IPS-20b (cell line): ENCODE results near the gene ZNF214.

ENCODE experiments used
- H3K27ac ChIP-seq: one replicate; pipeline ENCODE4 v1.5.1; 2013; ENCODE audit warnings: low read length
- H3K27me3 ChIP-seq: 2 replicates; pipeline ENCODE4 v1.6.1; 2013; ENCODE audit warnings: mild to moderate bottlenecking, low read length, inconsistent platforms; ENCODE audit not compliant: insufficient read depth
- H3K36me3 ChIP-seq: 2 replicates; pipeline ENCODE4 v1.6.1; 2013; ENCODE audit warnings: low read depth, mild to moderate bottlenecking, inconsistent platforms, low read length, moderate library complexity; ENCODE audit not compliant: insufficient read depth
- H3K4me1 ChIP-seq: 2 replicates; pipeline ENCODE4 v1.6.1; 2013; ENCODE audit warnings: mild to moderate bottlenecking, control low read depth, inconsistent platforms, low read length, moderate library complexity; ENCODE audit not compliant: insufficient read depth
- H3K4me3 ChIP-seq: 2 replicates; pipeline ENCODE4 v1.5.1; 2013; ENCODE audit warnings: mild to moderate bottlenecking, low read length, inconsistent platforms
- H3K9ac ChIP-seq: 2 replicates; pipeline ENCODE4 v1.6.1; 2013; ENCODE audit warnings: low read depth, mild to moderate bottlenecking, inconsistent platforms, low read length, moderate library complexity
- H3K9me3 ChIP-seq: 2 replicates; pipeline ENCODE4 v1.6.1; 2013; ENCODE audit warnings: mild to moderate bottlenecking, low read depth, low read length, inconsistent platforms; ENCODE audit not compliant: insufficient read depth

Gene ZNF214

GRCh38 chr11:7028141-7028540, 8.0 kb upstream of the ZNF214 start:
- no peak overlapping the region for H3K9ac ChIP-seq
- H3K9me3 ChIP-seq, result no peaks in the 10 kb centered on the region
- no peak overlapping the region for H3K4me3 ChIP-seq
- H3K36me3 ChIP-seq, result no peaks in the 10 kb centered on the region
- no peak overlapping the region for H3K27ac ChIP-seq
- H3K27me3 ChIP-seq, result peaks cover 4% of the 10 kb centered on the region; the same call in 1 of the 2 replicates
- H3K4me1 ChIP-seq, result no peaks in the 10 kb centered on the region

GRCh38 chr11:7021318-7021717, 1.2 kb upstream of the ZNF214 start:
- no peaks in the 10 kb centered on the region for H3K9me3 ChIP-seq
- peaks cover 9% of the 10 kb centered on the region for H3K27me3 ChIP-seq
- no peak overlapping the region for H3K4me3 ChIP-seq
- no peaks in the 10 kb centered on the region; the same call in 1 of the 2 replicates for H3K4me1 ChIP-seq
- no peak overlapping the region for H3K9ac ChIP-seq
- no peaks in the 10 kb centered on the region for H3K36me3 ChIP-seq
- H3K27ac ChIP-seq, result no peak overlapping the region

GRCh38 chr11:7019500-7020182, 505 bp downstream of the ZNF214 start:
- Histone ChIP-seq H3K4me1 (no peaks in the 10 kb centered on the region; the same call in 1 of the 2 replicates), H3K27me3 (peaks cover 9% of the 10 kb centered on the region), H3K9ac (peak overlapping the region; percentile 87; the same call in 1 of the 2 replicates), H3K27ac (no peak overlapping the region), H3K9me3 (no peaks in the 10 kb centered on the region), H3K36me3 (no peaks in the 10 kb centered on the region), H3K4me3 (peak overlapping the region; percentile 98)

GRCh38 chr11:7016011-7016410, 4.1 kb downstream of the ZNF214 start:
- H3K36me3 ChIP-seq, result no peaks in the 10 kb centered on the region
- peaks cover 5% of the 10 kb centered on the region for H3K27me3 ChIP-seq
- H3K9me3 ChIP-seq, result no peaks in the 10 kb centered on the region
- no peak overlapping the region for H3K4me3 ChIP-seq
- no peaks in the 10 kb centered on the region; the same call in 1 of the 2 replicates for H3K4me1 ChIP-seq
- H3K9ac ChIP-seq, result no peak overlapping the region
- H3K27ac ChIP-seq, result no peak overlapping the region

GRCh38 chr11:7014118-7014517, 6.0 kb downstream of the ZNF214 start:
- Histone ChIP-seq H3K9me3 (no peaks in the 10 kb centered on the region), H3K27ac (no peak overlapping the region), H3K9ac (no peak overlapping the region), H3K36me3 (no peaks in the 10 kb centered on the region), H3K4me1 (no peaks in the 10 kb centered on the region; the same call in 1 of the 2 replicates), H3K4me3 (no peak overlapping the region), H3K27me3 (no peaks in the 10 kb centered on the region)

- Histone ChIP-seq H3K27me3 (no peaks in the 10 kb centered on the region), H3K27ac (no peak overlapping the region), H3K9me3 (no peaks in the 10 kb centered on the region), H3K36me3 (peaks cover 14% of the 10 kb centered on the region; the same call in 1 of the 2 replicates), H3K4me3 (no peak overlapping the region), H3K4me1 (no peaks in the 10 kb centered on the region), H3K9ac (no peak overlapping the region)
These were observed 15.7 kb downstream of the ZNF214 start for GRCh38 chr11:7004482-7004881.

- Histone ChIP-seq H3K4me3 (no peak overlapping the region), H3K27ac (no peak overlapping the region)
These were observed 24.4 kb downstream of the ZNF214 start for GRCh38 chr11:6995703-6996102.

GRCh38 chr11:6992457-6993417, 27.4 kb downstream of the ZNF214 start:
- Histone ChIP-seq H3K27ac (no peak overlapping the region), H3K9ac (no peak overlapping the region)

More at GRCh38 chr11:6995703-6996102, 24.4 kb downstream of the ZNF214 start:
- H3K9me3 ChIP-seq, result no peaks in the 10 kb centered on the region
- H3K36me3 ChIP-seq, result peaks cover 10% of the 10 kb centered on the region; the same call in 1 of the 2 replicates
- H3K4me1 ChIP-seq, result no peaks in the 10 kb centered on the region
- no peaks in the 10 kb centered on the region for H3K27me3 ChIP-seq
- H3K9ac ChIP-seq, result no peak overlapping the region

GRCh38 chr11:6992026-6992425, 28.1 kb downstream of the ZNF214 start:
- H3K4me1 ChIP-seq, result no peaks in the 10 kb centered on the region
- no peaks in the 10 kb centered on the region; the same call in 1 of the 2 replicates for H3K9me3 ChIP-seq
- H3K27ac ChIP-seq, result no peak overlapping the region
- no peak overlapping the region for H3K9ac ChIP-seq
- H3K27me3 ChIP-seq, result no peaks in the 10 kb centered on the region
- no peaks in the 10 kb centered on the region for H3K36me3 ChIP-seq
- no peak overlapping the region for H3K4me3 ChIP-seq

More at GRCh38 chr11:6992457-6993417, 27.4 kb downstream of the ZNF214 start:
- H3K9me3 ChIP-seq, result no peaks in the 10 kb centered on the region
- H3K4me1 ChIP-seq, result no peaks in the 10 kb centered on the region
- no peaks in the 10 kb centered on the region for H3K27me3 ChIP-seq
- H3K4me3 ChIP-seq, result no peak overlapping the region
- H3K36me3 ChIP-seq, result no peaks in the 10 kb centered on the region

- H3K9ac ChIP-seq, result no peak overlapping the region
- H3K27ac ChIP-seq, result no peak overlapping the region
- H3K36me3 ChIP-seq, result no peaks in the 10 kb centered on the region
- H3K27me3 ChIP-seq, result no peaks in the 10 kb centered on the region
- H3K4me1 ChIP-seq, result no peaks in the 10 kb centered on the region
- H3K9me3 ChIP-seq, result no peaks in the 10 kb centered on the region; the same call in 1 of the 2 replicates
- no peak overlapping the region for H3K4me3 ChIP-seq
These were observed 28.9 kb downstream of the ZNF214 start for GRCh38 chr11:6991227-6991626.

- no peaks in the 10 kb centered on the region for H3K4me1 ChIP-seq
- no peaks in the 10 kb centered on the region for H3K27me3 ChIP-seq
- no peak overlapping the region for H3K27ac ChIP-seq
- H3K9me3 ChIP-seq, result no peaks in the 10 kb centered on the region; the same call in 1 of the 2 replicates
- H3K9ac ChIP-seq, result no peak overlapping the region
- no peak overlapping the region for H3K4me3 ChIP-seq
- no peaks in the 10 kb centered on the region for H3K36me3 ChIP-seq
These were observed 31.6 kb downstream of the ZNF214 start for GRCh38 chr11:6988506-6988905.
